Ovary (tissue), 9 donors: ENCODE measurements around the gene CDKL1. TPM values are rescaled to one million over a fixed set of nuclear protein-coding genes. Genes with fewer than 3 reads are reported as not detected.

Experiments used
- DNase-seq, 5 donors: peaks; one replicate each; pipeline ENCODE4 v3.0.0-alpha.2; 2019 to 2020
- H3K27ac ChIP-seq, 2 donors: fragments of 200-600 bp; one replicate each; pipeline versions ENCODE4 v1.5.1 to v1.8.0; 2019 to 2022
- H3K27me3 ChIP-seq: fragments of 200-600 bp; one replicate; pipeline ENCODE4 v1.8.0; 2022
- H3K36me3 ChIP-seq: fragments of 200-600 bp; sonication (generic); one replicate; pipeline ENCODE4 v1.5.1; 2019
- H3K4me1 ChIP-seq: one replicate; pipeline ENCODE4 v1.8.1; 2013; ENCODE audit warnings: mild to moderate bottlenecking, moderate library complexity; ENCODE audit not compliant: insufficient read depth
- H3K4me3 ChIP-seq: fragments of 200-600 bp; sonication (generic); one replicate; pipeline ENCODE4 v1.5.1; 2017
- H3K9me3 ChIP-seq, 2 donors: fragments of 200-600 bp in 1 of 2; sonication (generic) in 1 of 2; one replicate each; pipeline versions ENCODE4 v1.5.1 to v1.8.1; 2013 to 2019; ENCODE audit warnings: mild to moderate bottlenecking in 1 of 2, moderate library complexity in 1 of 2
- EP300 ChIP-seq: sonication (generic); formaldehyde crosslinking; IDR thresholded peaks from one replicate; pipeline ENCODE4 v1.6.1; 2017; ENCODE audit warnings: antibody characterized with exemption
- POLR2A ChIP-seq: fragments of 450-650 bp; IDR thresholded peaks from one replicate; pipeline ENCODE4 v1.6.1; 2017; ENCODE audit warnings: antibody characterized with exemption, mild to moderate bottlenecking, moderate library complexity
- WGBS, 3 donors: extraction: QIAGEN DNeasy Blood & Tissue Kit in 1 of 3; methylation state at CpG; one replicate each; pipeline versions ENCODE4 v1.1.5 to v1.1.7; 2013 to 2017; 5-methylcytosine and 5-hydroxymethylcytosine counted together
- intact Hi-C, 4 donors: fragments of 100-400 bp; cut with DNase I; formaldehyde crosslinking; loops; one replicate each; pipeline versions ENCODE4 v1.11.0 to v1.15.1; 2022 to 2023
- microRNA-seq, 3 donors: library from miRNA; unstranded; fragments of <30 nt; microRNA quantifications; one replicate each; pipeline versions ENCODE4 to v1.2.0, GENCODE V29; 2019 to 2020
- polyA plus RNA-seq, 2 donors: library from polyadenylated mRNA; stranded (reverse); fragments of 200-250 nt in 1 of 2; fragments of 350-450 nt in 1 of 2; fragmentation: Illumina TruSeq in 1 of 2; extraction: RNeasy Lipid Tissue Mini Kit (QIAGEN cat#74804) in 1 of 2; gene quantifications; one replicate each; pipeline ENCODE4 v1.2.3, GENCODE V29; 2013 to 2014
- small RNA-seq: library from RNA; depleted of rRNA; stranded (forward); fragments of <200 nt; gene quantifications from one replicate; pipeline ENCODE3, GENCODE V24; 2016
- total RNA-seq, 7 donors: library from RNA; depleted of rRNA in 2 of 7; stranded (reverse); fragments of >200 nt in 2 of 7; fragmentation: NEBNext Ultra II Directional in 3 of 7; extraction: Animal tissue kit (Norgen Biotek cat#: 25700) in 3 of 7; gene quantifications; one replicate each; pipeline versions ENCODE4 v1.1.0 to v1.2.4, GENCODE V29; 2016 to 2023
- TF ChIP-seq, protein P1 (sequence below), 3 donors: fragments of 450-650 bp in 2 of 3; fragments of 200-600 bp in 1 of 3; IDR thresholded peaks; one replicate each; pipeline versions ENCODE4 v1.5.1 to v1.8.0; 2016 to 2022; ENCODE audit warnings: antibody characterized with exemption in 3 of 3, mild to moderate bottlenecking in 1 of 3
- donor health status: DM: no; HTN: no; CAD: no; lungs with moderate emphysema.
- donor health status: DM: no; HTN: no; CAD: no.
- donor health status: Bipolar disorder and iron deficiency.
- donor health status: DM: yes; HTN: yes; CAD: no.
- donor health status: DM: no; HTN: no; CAD: no.
- donor health status: DM: yes; HTN: yes; CAD: no.

The CDKL1 gene
- total and polyA plus RNA-seq, 9 donors: 11.9 to 69.3 (median 33.1) TPM

DNA sequence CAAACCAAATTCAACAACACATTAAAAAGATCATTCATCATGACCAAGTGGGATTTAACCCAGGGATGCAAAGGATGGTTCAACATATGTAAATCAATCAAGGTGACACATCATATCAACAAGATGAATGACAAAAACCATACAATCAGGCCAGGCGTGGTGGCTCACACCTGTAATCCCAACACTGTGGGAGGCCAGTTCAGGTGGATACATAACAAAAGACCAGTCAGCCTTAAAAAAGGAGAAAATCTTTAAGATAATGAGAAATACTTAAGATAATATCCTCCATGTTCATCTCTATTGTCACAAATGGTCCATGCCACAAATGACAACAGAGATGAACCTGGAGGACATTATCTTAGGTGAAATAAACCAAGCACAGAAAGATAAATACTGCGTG is 97.1 kb downstream of the CDKL1 start:
- intact Hi-C loops: no loop called here
- H3K4me3 ChIP-seq: no peak overlapping the region
- H3K27ac ChIP-seq: no peak overlapping the region
- no peaks in the 10 kb centered on the region for H3K27me3 ChIP-seq
- no peak for DNase-seq
- TF ChIP-seq POLR2A (no peak), EP300 (no peak)
- TF ChIP-seq, protein P1, sequence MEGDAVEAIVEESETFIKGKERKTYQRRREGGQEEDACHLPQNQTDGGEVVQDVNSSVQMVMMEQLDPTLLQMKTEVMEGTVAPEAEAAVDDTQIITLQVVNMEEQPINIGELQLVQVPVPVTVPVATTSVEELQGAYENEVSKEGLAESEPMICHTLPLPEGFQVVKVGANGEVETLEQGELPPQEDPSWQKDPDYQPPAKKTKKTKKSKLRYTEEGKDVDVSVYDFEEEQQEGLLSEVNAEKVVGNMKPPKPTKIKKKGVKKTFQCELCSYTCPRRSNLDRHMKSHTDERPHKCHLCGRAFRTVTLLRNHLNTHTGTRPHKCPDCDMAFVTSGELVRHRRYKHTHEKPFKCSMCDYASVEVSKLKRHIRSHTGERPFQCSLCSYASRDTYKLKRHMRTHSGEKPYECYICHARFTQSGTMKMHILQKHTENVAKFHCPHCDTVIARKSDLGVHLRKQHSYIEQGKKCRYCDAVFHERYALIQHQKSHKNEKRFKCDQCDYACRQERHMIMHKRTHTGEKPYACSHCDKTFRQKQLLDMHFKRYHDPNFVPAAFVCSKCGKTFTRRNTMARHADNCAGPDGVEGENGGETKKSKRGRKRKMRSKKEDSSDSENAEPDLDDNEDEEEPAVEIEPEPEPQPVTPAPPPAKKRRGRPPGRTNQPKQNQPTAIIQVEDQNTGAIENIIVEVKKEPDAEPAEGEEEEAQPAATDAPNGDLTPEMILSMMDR (IDR thresholded peaks at IDR 0.05): no peak
- WGBS, 3 donors: 96 to 100% (median 99%) methylated on average over 2 of the region's 2 CpGs
- H3K36me3 ChIP-seq: no peaks in the 10 kb centered on the region
- no peaks in the 10 kb centered on the region for H3K9me3 ChIP-seq
- H3K4me1 ChIP-seq: no peaks in the 10 kb centered on the region

DNA sequence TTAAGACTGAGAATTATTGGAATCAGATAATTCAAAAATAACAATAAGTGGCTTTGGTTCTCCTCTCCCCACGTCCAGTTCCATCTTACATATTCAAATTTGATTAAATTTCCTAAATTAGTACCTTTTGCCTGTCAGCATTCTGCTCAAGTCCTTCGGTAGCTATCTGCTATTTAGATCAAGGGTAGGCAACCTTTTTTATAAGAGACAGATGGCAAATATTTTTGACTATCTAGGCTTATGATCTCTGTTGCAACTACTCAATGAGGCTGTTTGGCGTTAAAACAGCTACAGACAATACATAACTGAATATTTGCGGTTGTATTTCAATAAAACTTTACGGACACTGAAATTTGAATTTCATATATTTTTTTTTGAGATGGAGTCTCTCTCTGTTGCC is 106.4 kb downstream of the CDKL1 start:
- Histone ChIP-seq H3K36me3 (no peaks in the 10 kb centered on the region), H3K4me1 (no peaks in the 10 kb centered on the region), H3K9me3 (no peaks in the 10 kb centered on the region), H3K4me3 (no peak overlapping the region), H3K27me3 (no peaks in the 10 kb centered on the region), H3K27ac (no peak overlapping the region)
- intact Hi-C loops: no loop called here
- DNase-seq: no peak
- TF ChIP-seq, protein P1 (IDR thresholded peaks at IDR 0.05): no peak
- TF ChIP-seq POLR2A: no peak
- TF ChIP-seq EP300: no peak
- 86 to 98% (median 86%) methylated on average over 5 of the region's 5 CpGs for WGBS, 3 donors

DNA sequence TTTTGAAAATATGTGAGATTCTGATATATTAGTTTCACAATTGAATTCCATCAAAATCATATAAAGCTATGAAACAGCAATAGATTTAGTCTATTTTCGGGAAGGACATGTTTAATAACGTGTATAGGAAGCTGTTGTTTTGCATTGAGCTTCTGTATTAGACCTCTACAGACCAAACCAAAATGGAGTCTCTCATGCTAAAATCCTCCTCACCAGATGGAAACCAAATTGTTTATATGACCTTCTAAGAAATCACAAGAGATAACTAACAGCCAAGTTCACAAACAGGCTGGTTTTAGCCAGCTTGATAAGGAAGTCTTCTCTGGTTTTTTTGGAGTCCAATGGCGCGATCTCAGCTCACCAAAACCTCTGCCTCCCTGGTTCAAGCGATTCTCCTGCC is 108.5 kb downstream of the CDKL1 start:
- DNase-seq: no peak
- Histone ChIP-seq H3K9me3 (no peaks in the 10 kb centered on the region), H3K4me3 (no peak overlapping the region), H3K27me3 (no peaks in the 10 kb centered on the region), H3K36me3 (no peaks in the 10 kb centered on the region), H3K4me1 (no peaks in the 10 kb centered on the region), H3K27ac (no peak overlapping the region)
- 96 to 97% (median 96%) methylated on average over 5 of the region's 5 CpGs for WGBS, 3 donors
- TF ChIP-seq, protein P1 (IDR thresholded peaks at IDR 0.05): no peak
- no peak for TF ChIP-seq EP300
- intact Hi-C loops: no loop called here

DNA sequence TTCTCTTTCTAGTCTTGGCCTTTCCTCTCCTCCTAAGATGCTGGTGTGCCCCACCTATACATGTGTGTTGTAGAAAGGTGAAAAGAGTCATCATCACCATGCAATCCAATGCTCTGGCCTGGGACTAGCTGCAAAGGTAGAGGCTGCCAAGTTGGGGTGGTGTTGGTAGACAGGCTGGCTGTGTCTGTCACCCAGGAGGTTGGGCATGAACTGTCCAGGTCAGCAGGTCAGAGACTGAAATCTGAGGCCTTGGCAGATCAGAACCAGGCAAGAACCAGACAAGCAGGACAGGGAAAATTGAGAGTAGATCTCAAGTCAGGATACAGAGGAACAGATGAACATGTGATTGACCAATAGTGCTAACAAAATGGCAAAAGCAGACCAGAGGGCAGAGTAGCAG is 110.8 kb downstream of the CDKL1 start:
- TF ChIP-seq EP300 (no peak), POLR2A (no peak)
- intact Hi-C loops: no loop called here
- Histone ChIP-seq H3K27me3 (no peaks in the 10 kb centered on the region), H3K4me1 (no peaks in the 10 kb centered on the region), H3K36me3 (no peaks in the 10 kb centered on the region), H3K4me3 (no peak overlapping the region), H3K9me3 (no peaks in the 10 kb centered on the region), H3K27ac (no peak overlapping the region)
- DNase-seq: no peak

Small RNA genes lying within 50 kb of the gene (microRNA-seq; reads per million reads assigned to microRNA genes)
- gene MIR4504: 0 reads per million in 3 donors

Small RNA genes lying within 50 kb of the gene (small RNA-seq; reads per million reads assigned to genes)
- not detected for gene MIR4504

Other genes starting within 250 kb of the CDKL1 start
- 10 to 100 TPM; 20.6 to 29.3 (median 27.4) TPM for gene SOS2, start 165.3 kb downstream of the CDKL1 start, total RNA-seq
- gene SOS2, start 165.3 kb downstream of the CDKL1 start, polyA plus RNA-seq: 10 to 100 TPM; 10.2 to 20.5 TPM
- gene L2HGDH, start 84.7 kb downstream of the CDKL1 start, total RNA-seq: 1 to 10 TPM; 3.1 to 5.9 (median 5.1) TPM
- gene L2HGDH, start 84.7 kb downstream of the CDKL1 start, polyA plus RNA-seq: 1 to 10 TPM; 2.3 to 3.5 TPM
- gene DMAC2L, start 84.6 kb downstream of the CDKL1 start, total RNA-seq: 10 to 100 TPM in 6 of 7 donors, 1 to 10 TPM in 1; 5.1 to 19.8 (median 12.9) TPM
- 10 to 100 TPM; 11.6 to 13.4 TPM for gene DMAC2L, start 84.6 kb downstream of the CDKL1 start, polyA plus RNA-seq
- 100 to 1,000 TPM in 2 of 7 donors, 10 to 100 TPM in 5; 60.8 to 202 (median 69.8) TPM for gene MAP4K5, start 135.7 kb upstream of the CDKL1 start, total RNA-seq
- gene MAP4K5, start 135.7 kb upstream of the CDKL1 start, polyA plus RNA-seq: 10 to 100 TPM; 32.4 to 35.4 TPM
- gene ATL1, start 163.3 kb upstream of the CDKL1 start, total RNA-seq: 10 to 100 TPM in 4 of 7 donors, 1 to 10 TPM in 3; 6.8 to 11.4 (median 10.7) TPM
- gene ATL1, start 163.3 kb upstream of the CDKL1 start, polyA plus RNA-seq: 10 to 100 TPM in 1 of 2 donors, 1 to 10 TPM in 1; 6.6 to 11.8 TPM